Endothelial cell (in vitro differentiated cells): ENCODE measurements around the gene SEPTIN12. TPM values are rescaled to one million over a fixed set of nuclear protein-coding genes. Genes with fewer than 3 reads are reported as not detected.
A peak's percentile ranks its signal among the peaks of the same experiment; 100 is the strongest.

Source experiments
- DNase-seq: peaks from one replicate; pipeline ENCODE4 v3.0.0; 2021; ENCODE audit warnings: low spot score
- H3K27ac Mint-ChIP-seq: one replicate; pipeline ENCODE4 v1.8.0; 2021; ENCODE audit warnings: mixed read lengths, inconsistent platforms; ENCODE audit not compliant: unreplicated experiment
- H3K27me3 Mint-ChIP-seq: one replicate; pipeline ENCODE4 v1.8.0; 2021; ENCODE audit warnings: mild to moderate bottlenecking, moderate library complexity, mixed read lengths, inconsistent platforms; ENCODE audit not compliant: unreplicated experiment
- H3K36me3 Mint-ChIP-seq: one replicate; pipeline ENCODE4 v1.8.0; 2021; ENCODE audit warnings: mild to moderate bottlenecking, low read depth, mixed read lengths, inconsistent platforms; ENCODE audit not compliant: unreplicated experiment
- H3K4me1 Mint-ChIP-seq: one replicate; pipeline ENCODE4 v1.8.0; 2021; ENCODE audit warnings: mild to moderate bottlenecking, mixed read lengths, inconsistent platforms; ENCODE audit not compliant: unreplicated experiment
- H3K4me3 Mint-ChIP-seq: one replicate; pipeline ENCODE4 v1.8.0; 2021; ENCODE audit warnings: mild to moderate bottlenecking, mixed read lengths, inconsistent platforms; ENCODE audit not compliant: unreplicated experiment
- H3K9me3 Mint-ChIP-seq: one replicate; pipeline ENCODE4 v1.8.0; 2021; ENCODE audit warnings: mixed read lengths, inconsistent platforms; ENCODE audit not compliant: unreplicated experiment
- CTCF ChIP-seq: fragments of 200-600 bp; sonication (generic); IDR thresholded peaks from one replicate; pipeline ENCODE4 v1.5.0; 2021; ENCODE audit warnings: antibody characterized with exemption; ENCODE audit not compliant: unreplicated experiment
- total RNA-seq: library from RNA; stranded (reverse); fragmentation: NEBNext Ultra II Directional; extraction: Animal tissue kit (Norgen Biotek cat#: 25700); gene quantifications from one replicate; pipeline ENCODE4 v1.2.1, GENCODE V29; 2021; ENCODE audit not compliant: unreplicated experiment

Gene SEPTIN12
- total RNA-seq, 1 donor from 2014 or later = 11.5 TPM

- Mint-ChIP-seq H3K4me3 (no peak overlapping the region), H3K27me3 (peaks cover 1% of the 10 kb centered on the region), H3K36me3 (peaks cover 4% of the 10 kb centered on the region), H3K9me3 (no peaks in the 10 kb centered on the region), H3K4me1 (peaks cover 7% of the 10 kb centered on the region), H3K27ac (no peak overlapping the region)
- DNase-seq = no peak
- no peak for TF ChIP-seq CTCF
Measured at GRCh38 chr16:4771646-4772045, 16.5 kb downstream of the SEPTIN12 start.

- Mint-ChIP-seq H3K27ac (no peak overlapping the region), H3K9me3 (no peaks in the 10 kb centered on the region), H3K4me1 (peaks cover 15% of the 10 kb centered on the region)
Measured at GRCh38 chr16:4769306-4769638, 18.9 kb downstream of the SEPTIN12 start.

GRCh38 chr16:4768549-4769305 lies 19.4 kb downstream of the SEPTIN12 start:
- H3K27ac Mint-ChIP-seq = peak overlapping the region; percentile 94
- H3K36me3 Mint-ChIP-seq = peaks cover 7% of the 10 kb centered on the region
- no peaks in the 10 kb centered on the region for H3K9me3 Mint-ChIP-seq
- H3K4me3 Mint-ChIP-seq = peak overlapping the region; percentile 88
- H3K4me1 Mint-ChIP-seq = peaks cover 15% of the 10 kb centered on the region
- H3K27me3 Mint-ChIP-seq = peaks cover 6% of the 10 kb centered on the region
- DNase-seq = peak; percentile 100
- TF ChIP-seq CTCF = no peak

More at GRCh38 chr16:4769306-4769638, 18.9 kb downstream of the SEPTIN12 start:
- Mint-ChIP-seq H3K4me3 (peak overlapping the region; percentile 88), H3K36me3 (peaks cover 4% of the 10 kb centered on the region), H3K27me3 (peaks cover 7% of the 10 kb centered on the region)
- no peak for TF ChIP-seq CTCF
- DNase-seq = no peak

- TF ChIP-seq CTCF = no peak
- DNase-seq = no peak
- Mint-ChIP-seq H3K36me3 (peaks cover 13% of the 10 kb centered on the region), H3K27ac (peak overlapping the region; percentile 94), H3K4me3 (peak overlapping the region; percentile 88), H3K27me3 (peaks cover 6% of the 10 kb centered on the region), H3K9me3 (no peaks in the 10 kb centered on the region), H3K4me1 (peaks cover 15% of the 10 kb centered on the region)
Measured at GRCh38 chr16:4767872-4768548, 20.1 kb downstream of the SEPTIN12 start.
